HepG2 (cell line): Measurements from ENCODE around the gene APOL4. TPM values are rescaled to one million over a fixed set of nuclear protein-coding genes. Genes with fewer than 3 reads are reported as not detected.

ENCODE experiments used
- AKAP8 ChIP-seq: sonication (generic); formaldehyde crosslinking; IDR thresholded peaks from 2 replicates; pipeline ENCODE4 v1.5.1; 2020; ENCODE audit warnings: mild to moderate bottlenecking, missing genetic modification reagents
- CSRNP1 ChIP-seq: sonication (generic); formaldehyde crosslinking; IDR thresholded peaks from 2 replicates; pipeline ENCODE4 v1.8.1; 2023; ENCODE audit warnings: mild to moderate bottlenecking, missing genetic modification reagents
- FOXM1 ChIP-seq: sonication (generic); formaldehyde crosslinking; IDR thresholded peaks from 2 replicates; pipeline ENCODE4 v1.5.0; 2020; ENCODE audit warnings: missing genetic modification reagents
- HES4 ChIP-seq: sonication (generic); formaldehyde crosslinking; IDR thresholded peaks from 2 replicates; pipeline ENCODE4 v1.9.0; 2021; ENCODE audit warnings: mild to moderate bottlenecking, missing genetic modification reagents, borderline replicate concordance
- HMG20B ChIP-seq: conservative IDR thresholded peaks from 2 replicates; pipeline ENCODE4 v1.6.1; 2016; ENCODE audit warnings: missing genetic modification reagents, missing compliant biosample characterization
- MIER2 ChIP-seq: IDR thresholded peaks from 2 replicates; pipeline ENCODE4 v1.6.1; 2016; ENCODE audit warnings: missing biosample characterization, missing genetic modification reagents
- MLX ChIP-seq: IDR thresholded peaks from 2 replicates; pipeline ENCODE4 v1.6.1; 2016
- MYC ChIP-seq: sonication (generic); formaldehyde crosslinking; IDR thresholded peaks from 2 replicates; pipeline ENCODE4 v1.9.0; 2021; ENCODE audit warnings: missing genetic modification reagents, borderline replicate concordance
- SMARCC2 ChIP-seq: fragments of 450-650 bp; IDR thresholded peaks from 2 replicates; pipeline ENCODE4 v1.6.1; 2017; ENCODE audit warnings: antibody characterized with exemption, mild to moderate bottlenecking
- THRA ChIP-seq: sonication (generic); formaldehyde crosslinking; IDR thresholded peaks from 2 replicates; pipeline ENCODE4 v1.4.0; 2020; ENCODE audit warnings: missing genetic modification reagents, borderline replicate concordance
- ZNF235 ChIP-seq: sonication (generic); formaldehyde crosslinking; IDR thresholded peaks from 2 replicates; pipeline ENCODE4 v1.8.1; 2023; ENCODE audit warnings: mild to moderate bottlenecking, missing genetic modification reagents, borderline replicate concordance
- ZNF276 ChIP-seq: sonication (generic); formaldehyde crosslinking; IDR thresholded peaks from 2 replicates; pipeline ENCODE4 v1.4.0; 2020; ENCODE audit warnings: mild to moderate bottlenecking, low read depth, missing genetic modification reagents
- ZNF501 ChIP-seq: sonication (generic); formaldehyde crosslinking; IDR thresholded peaks from 2 replicates; pipeline ENCODE4 v1.5.1; 2020; ENCODE audit warnings: mild to moderate bottlenecking, moderate library complexity, missing genetic modification reagents
- ZNF552 ChIP-seq: sonication (generic); formaldehyde crosslinking; IDR thresholded peaks from 2 replicates; pipeline ENCODE4 v1.9.0; 2022; ENCODE audit warnings: missing genetic modification reagents, mild to moderate bottlenecking, borderline replicate concordance
- ZNF589 ChIP-seq: sonication (generic); formaldehyde crosslinking; conservative IDR thresholded peaks from 2 replicates; pipeline ENCODE4 v1.8.0; 2022; ENCODE audit warnings: mild to moderate bottlenecking, moderate library complexity, missing genetic modification reagents
- ZNF614 ChIP-seq: IDR thresholded peaks from 2 replicates; pipeline ENCODE4 v1.6.1; 2018; ENCODE audit warnings: missing biosample characterization, missing genetic modification reagents, inconsistent platforms, borderline replicate concordance
- ZNF7 ChIP-seq: IDR thresholded peaks from 2 replicates; pipeline ENCODE4 v1.6.1; 2016; ENCODE audit warnings: missing biosample characterization, missing genetic modification reagents
- ZNF737 ChIP-seq: sonication (generic); formaldehyde crosslinking; IDR thresholded peaks from 2 replicates; pipeline ENCODE4 v1.5.0; 2020; ENCODE audit warnings: missing genetic modification reagents, mild to moderate bottlenecking, borderline replicate concordance
- ZNF749 ChIP-seq: sonication (generic); formaldehyde crosslinking; IDR thresholded peaks from 2 replicates; pipeline ENCODE4 v1.8.0; 2022; ENCODE audit warnings: mild to moderate bottlenecking, missing genetic modification reagents, moderate library complexity, borderline replicate concordance
- ZNF816 ChIP-seq: sonication (generic); formaldehyde crosslinking; IDR thresholded peaks from 2 replicates; pipeline ENCODE4 v1.8.0; 2022; ENCODE audit warnings: missing genetic modification reagents, mild to moderate bottlenecking, borderline replicate concordance
- polyA plus RNA-seq, 8 experiments: library from polyadenylated mRNA; depleted of rRNA in 3 of 8; stranded (reverse) in 7 of 8; unstranded in 1 of 8; fragments of >200 nt; fragmentation: Illumina TruSeq in 4 of 8; extraction: Trizol in 4 of 8; gene quantifications; 2 replicates each; pipeline versions ENCODE4 v1.2.1 to v1.2.3, GENCODE V29; 2011 to 2016; ENCODE audit warnings: low read depth in 4 of 8, missing spikeins in 1 of 8, mixed read lengths in 1 of 8; ENCODE audit not compliant: insufficient read depth in 1 of 8
- total RNA-seq, 5 experiments: library from RNA; depleted of rRNA; stranded (reverse); fragments of >200 nt; fragmentation: Illumina TruSeq; extraction: Trizol; gene quantifications; 2 replicates each; pipeline ENCODE4 v1.2.3, GENCODE V29; 2016; ENCODE audit warnings: low read depth in 1 of 5
- TF ChIP-seq, protein P1 (sequence below): sonication (generic); formaldehyde crosslinking; IDR thresholded peaks from 2 replicates; pipeline ENCODE4 v1.4.0; 2020; ENCODE audit warnings: missing genetic modification reagents, mild to moderate bottlenecking, borderline replicate concordance
- TF ChIP-seq, protein P2 (sequence below): sonication (generic); formaldehyde crosslinking; IDR thresholded peaks from 2 replicates; pipeline ENCODE4 v1.5.0; 2020; ENCODE audit warnings: missing genetic modification reagents, mild to moderate bottlenecking, borderline replicate concordance

APOL4 gene
- total and polyA plus RNA-seq, 2 of the 13 experiments (the other 11 are each of a cell fraction or from before 2014, with no cell fraction given), result 0.77 to 2.8 TPM

DNA sequence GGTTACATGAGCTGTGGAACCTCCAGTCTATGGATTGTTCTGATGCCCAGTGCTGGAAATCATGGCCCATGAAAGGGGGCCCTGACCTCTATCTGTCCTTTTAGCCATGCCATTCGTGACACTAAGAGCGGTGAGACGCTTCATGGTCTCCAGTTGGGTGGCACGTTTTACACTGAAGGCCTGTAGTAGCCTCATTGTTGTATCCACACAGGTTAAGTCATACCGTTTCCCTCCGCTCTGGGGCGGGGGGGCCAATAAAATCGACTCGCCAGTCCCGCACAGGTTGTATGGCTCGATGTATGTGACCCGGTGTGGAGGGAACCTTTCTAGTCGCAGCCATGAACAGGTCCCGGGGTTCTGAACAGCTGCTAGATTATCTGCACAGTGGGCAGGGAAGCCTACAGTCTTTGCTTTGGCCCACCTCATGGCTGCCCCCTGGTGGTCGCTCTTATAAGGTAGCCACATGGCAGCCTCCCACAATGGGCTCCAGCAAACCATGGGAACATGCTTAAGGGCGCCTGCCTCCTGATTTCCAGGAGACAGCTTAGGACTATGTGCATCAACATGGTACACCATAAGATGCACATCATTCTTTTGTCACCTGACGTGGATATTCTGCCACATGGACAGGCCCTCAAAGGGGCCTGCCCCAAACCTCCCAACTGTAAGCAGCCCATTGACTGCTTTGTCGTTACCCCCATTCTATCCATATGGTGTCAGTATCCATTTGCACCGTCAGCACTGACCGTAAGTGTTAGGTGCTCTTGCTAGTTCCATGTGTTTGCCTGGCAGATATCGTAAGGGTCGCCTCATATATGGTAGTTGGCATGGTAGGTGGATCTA lies 21.4 kb downstream of the APOL4 start (continued):
- TF ChIP-seq MLX (CRISPR knock-in tag) (no peak), MYC (peak; percentile 42; the same call in 1 of the 2 replicates), ZNF589 (CRISPR knock-in tag) (no peak), HMG20B (no peak), AKAP8 (CRISPR knock-in tag) (no peak), ZNF7 (CRISPR knock-in tag) (no peak), ZNF552 (CRISPR knock-in tag) (no peak), MIER2 (0 out of 2 replicates have a peak, but pooled peaks have one; percentile 19), CSRNP1 (CRISPR knock-in tag) (no peak), ZNF614 (no peak), SMARCC2 (no peak), ZNF749 (CRISPR knock-in tag) (no peak), ZNF816 (CRISPR knock-in tag) (no peak), ZNF501 (peak; percentile 38; the same call in 1 of the 2 replicates), THRA (peak; percentile 64), HES4 (CRISPR knock-in tag) (no peak), FOXM1 (CRISPR knock-in tag) (no peak), ZNF235 (no peak), ZNF276 (no peak), ZNF737 (no peak)
- TF ChIP-seq, protein P1, sequence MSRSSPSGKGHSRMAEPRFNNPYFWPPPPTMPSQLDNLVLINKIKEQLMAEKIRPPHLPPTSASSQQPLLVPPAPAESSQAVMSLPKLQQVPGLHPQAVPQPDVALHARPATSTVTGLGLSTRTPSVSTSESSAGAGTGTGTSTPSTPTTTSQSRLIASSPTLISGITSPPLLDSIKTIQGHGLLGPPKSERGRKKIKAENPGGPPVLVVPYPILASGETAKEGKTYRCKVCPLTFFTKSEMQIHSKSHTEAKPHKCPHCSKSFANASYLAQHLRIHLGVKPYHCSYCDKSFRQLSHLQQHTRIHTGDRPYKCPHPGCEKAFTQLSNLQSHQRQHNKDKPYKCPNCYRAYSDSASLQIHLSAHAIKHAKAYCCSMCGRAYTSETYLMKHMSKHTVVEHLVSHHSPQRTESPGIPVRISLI (CRISPR knock-in tag), result no peak
- TF ChIP-seq, protein P2, sequence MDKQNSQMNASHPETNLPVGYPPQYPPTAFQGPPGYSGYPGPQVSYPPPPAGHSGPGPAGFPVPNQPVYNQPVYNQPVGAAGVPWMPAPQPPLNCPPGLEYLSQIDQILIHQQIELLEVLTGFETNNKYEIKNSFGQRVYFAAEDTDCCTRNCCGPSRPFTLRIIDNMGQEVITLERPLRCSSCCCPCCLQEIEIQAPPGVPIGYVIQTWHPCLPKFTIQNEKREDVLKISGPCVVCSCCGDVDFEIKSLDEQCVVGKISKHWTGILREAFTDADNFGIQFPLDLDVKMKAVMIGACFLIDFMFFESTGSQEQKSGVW (CRISPR knock-in tag), result no peak
